Breast epithelium (tissue), 3 donors: ENCODE results near the gene CALR3.

Experiments
- POLR2A ChIP-seq: fragments of 450-650 bp; IDR thresholded peaks from one replicate; pipeline ENCODE4 v1.6.1; 2016; ENCODE audit warnings: antibody characterized with exemption, mild to moderate bottlenecking, moderate library complexity
- TF ChIP-seq, protein P1 (sequence below), 3 donors: fragments of 450-650 bp; IDR thresholded peaks; one replicate each; pipeline ENCODE4 v1.5.1; 2016 to 2017; ENCODE audit warnings: antibody characterized with exemption in 3 of 3, mild to moderate bottlenecking in 3 of 3, moderate library complexity in 3 of 3

DNA sequence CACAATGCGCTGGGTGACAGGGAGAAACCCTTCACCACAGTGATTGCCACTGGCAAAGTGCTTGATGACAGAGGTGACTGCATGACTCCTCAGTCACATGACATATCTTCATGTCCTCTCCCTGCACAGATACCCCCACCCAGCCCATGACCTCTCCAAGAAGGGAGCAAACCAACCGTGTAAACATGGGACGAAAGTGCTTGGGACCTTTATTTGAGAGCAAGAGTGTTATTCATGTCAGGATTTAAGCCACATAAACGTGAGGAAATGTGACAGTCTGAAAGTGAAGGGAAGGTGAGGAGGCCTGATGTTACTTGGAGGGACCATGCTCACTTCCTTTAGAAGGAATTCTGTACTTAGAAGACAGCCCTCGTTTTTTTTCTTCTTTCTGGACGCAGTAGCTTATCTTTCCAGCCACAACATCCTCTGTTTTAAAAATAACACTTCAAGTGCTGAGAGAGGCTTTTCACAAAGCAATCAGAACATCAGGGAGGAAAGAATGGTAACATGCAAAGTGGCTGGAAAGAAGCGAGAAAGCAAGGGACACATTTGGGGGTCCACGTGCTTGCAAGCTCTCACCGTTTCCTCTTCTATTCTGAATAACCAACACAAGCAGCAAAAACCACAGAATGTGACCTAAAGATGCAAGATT, 59.8 kb downstream of the CALR3 start:
- TF ChIP-seq, protein P1, sequence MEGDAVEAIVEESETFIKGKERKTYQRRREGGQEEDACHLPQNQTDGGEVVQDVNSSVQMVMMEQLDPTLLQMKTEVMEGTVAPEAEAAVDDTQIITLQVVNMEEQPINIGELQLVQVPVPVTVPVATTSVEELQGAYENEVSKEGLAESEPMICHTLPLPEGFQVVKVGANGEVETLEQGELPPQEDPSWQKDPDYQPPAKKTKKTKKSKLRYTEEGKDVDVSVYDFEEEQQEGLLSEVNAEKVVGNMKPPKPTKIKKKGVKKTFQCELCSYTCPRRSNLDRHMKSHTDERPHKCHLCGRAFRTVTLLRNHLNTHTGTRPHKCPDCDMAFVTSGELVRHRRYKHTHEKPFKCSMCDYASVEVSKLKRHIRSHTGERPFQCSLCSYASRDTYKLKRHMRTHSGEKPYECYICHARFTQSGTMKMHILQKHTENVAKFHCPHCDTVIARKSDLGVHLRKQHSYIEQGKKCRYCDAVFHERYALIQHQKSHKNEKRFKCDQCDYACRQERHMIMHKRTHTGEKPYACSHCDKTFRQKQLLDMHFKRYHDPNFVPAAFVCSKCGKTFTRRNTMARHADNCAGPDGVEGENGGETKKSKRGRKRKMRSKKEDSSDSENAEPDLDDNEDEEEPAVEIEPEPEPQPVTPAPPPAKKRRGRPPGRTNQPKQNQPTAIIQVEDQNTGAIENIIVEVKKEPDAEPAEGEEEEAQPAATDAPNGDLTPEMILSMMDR (IDR thresholded peaks at IDR 0.05): no peak
- no peak for TF ChIP-seq POLR2A
